Thyroid gland (tissue), 4 donors: Measurements from ENCODE around the gene LGALS9C. TPM values are rescaled to one million over a fixed set of nuclear protein-coding genes. Genes with fewer than 3 reads are reported as not detected.
"Not testable (repeated sequence)": the region's sequence is repeated elsewhere in the genome, so short reads cannot be mapped to it uniquely, and the experiment has no call there.

Experiments used
- DNase-seq, 2 donors: peaks; one replicate each; pipeline ENCODE4 v3.0.0-alpha.2; 2019
- H3K27ac ChIP-seq, 3 donors: fragments of 200-600 bp; sonication (generic); 1 replicate in 2 of 3; 2 replicates in 1 of 3; pipeline ENCODE4 v1.5.1; 2016 to 2019; ENCODE audit warnings: mild to moderate bottlenecking in 1 of 3, moderate library complexity in 1 of 3
- H3K27me3 ChIP-seq: fragments of 200-600 bp; sonication (generic); one replicate; pipeline ENCODE4 v1.5.1; 2019
- H3K36me3 ChIP-seq, 2 donors: fragments of 200-600 bp; sonication (generic); one replicate each; pipeline ENCODE4 v1.5.1; 2016 to 2019
- H3K4me1 ChIP-seq, 2 donors: fragments of 200-600 bp; sonication (generic); one replicate each; pipeline ENCODE4 v1.5.1; 2017 to 2019
- H3K4me3 ChIP-seq, 3 donors: fragments of 200-600 bp; sonication (generic); replicated peaks in 1 of 3; 1 replicate in 2 of 3; 2 replicates in 1 of 3; pipeline ENCODE4 v1.5.1; 2016; ENCODE audit warnings: mild to moderate bottlenecking in 1 of 3
- H3K9me3 ChIP-seq: fragments of 200-600 bp; sonication (generic); one replicate; pipeline ENCODE4 v1.5.1; 2017
- WGBS, 2 donors: methylation state at CpG; one replicate each; pipeline ENCODE4 v1.1.5; 2017; 5-methylcytosine and 5-hydroxymethylcytosine counted together
- intact Hi-C: fragments of 100-400 bp; cut with DNase I; formaldehyde crosslinking; loops from one replicate; pipeline ENCODE4 v1.15.1; 2023
- total RNA-seq, 4 donors: library from RNA; depleted of rRNA; stranded (reverse); fragments of >200 nt; gene quantifications; one replicate each; pipeline ENCODE4 v1.2.3, GENCODE V29; 2016

LGALS9C gene
- total RNA-seq, 4 donors from 2014 or later: not detected

DNA sequence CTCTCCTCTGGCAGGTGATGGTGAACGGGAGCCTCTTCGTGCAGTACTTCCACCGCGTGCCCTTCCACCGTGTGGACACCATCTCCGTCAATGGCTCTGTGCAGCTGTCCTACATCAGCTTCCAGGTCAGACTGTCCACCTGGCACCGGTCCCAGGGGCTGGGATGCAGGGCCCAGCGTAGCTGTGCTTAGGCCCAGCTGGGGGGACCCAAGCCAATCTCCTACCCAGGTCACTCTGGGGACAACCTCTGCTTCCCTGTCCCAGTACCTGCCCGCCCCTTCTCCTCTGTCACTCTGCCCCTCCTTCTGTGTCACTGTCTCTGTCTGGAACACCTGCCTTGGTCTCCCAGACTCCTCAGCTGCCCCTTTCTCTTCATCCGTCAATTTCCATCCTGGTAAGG, 11.0 kb downstream of the LGALS9C start:
- H3K36me3 ChIP-seq, H3K4me3 ChIP-seq, intact Hi-C loops, H3K9me3 ChIP-seq, H3K27me3 ChIP-seq, H3K4me1 ChIP-seq, H3K27ac ChIP-seq, DNase-seq: not testable (repeated sequence)
- WGBS, 2 donors: 59 to 88% methylated on average over 3 to 7 of the region's 10 CpGs

DNA sequence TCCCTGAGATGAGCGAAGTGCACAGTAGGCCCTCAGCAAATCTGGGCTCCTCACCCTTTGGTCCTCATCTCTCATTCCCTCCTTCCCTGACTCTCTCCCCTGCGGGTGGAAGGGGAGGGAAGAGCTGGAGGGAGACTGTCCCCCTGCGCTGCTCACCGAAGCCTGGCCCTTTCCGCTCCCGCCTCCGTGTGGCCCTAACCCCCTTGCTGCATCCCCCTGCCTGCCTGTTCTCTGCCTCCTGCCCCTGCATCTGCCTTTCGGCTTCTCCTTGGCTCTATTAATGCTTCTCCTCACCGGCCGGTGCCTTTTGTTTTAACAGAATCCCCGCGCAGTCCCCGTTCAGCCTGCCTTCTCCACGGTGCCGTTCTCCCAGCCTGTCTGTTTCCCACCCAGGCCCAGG, 12.0 kb downstream of the LGALS9C start:
- H3K27ac ChIP-seq: not testable (repeated sequence)

DNA sequence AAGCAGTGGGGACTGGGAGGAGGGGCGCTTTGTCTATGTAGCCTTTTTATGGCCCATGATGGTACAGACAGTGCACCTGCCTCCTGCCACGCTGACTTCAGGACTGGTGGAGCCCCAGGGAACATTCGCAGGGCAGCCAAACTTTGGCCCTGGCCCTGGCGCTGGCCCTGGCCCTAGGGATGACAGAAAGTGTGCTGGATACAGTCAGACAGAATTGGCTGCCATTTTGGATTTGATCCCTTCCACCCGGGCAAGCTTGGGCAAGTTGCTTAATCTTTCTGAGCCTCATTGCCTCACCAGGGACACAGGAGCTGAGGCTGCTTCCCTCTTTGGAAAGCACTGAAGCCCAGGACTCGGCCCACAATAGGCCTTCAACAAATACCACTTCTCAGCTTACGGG, 13.4 kb downstream of the LGALS9C start:
- H3K4me1 ChIP-seq, intact Hi-C loops, H3K27me3 ChIP-seq, H3K27ac ChIP-seq, H3K9me3 ChIP-seq, H3K36me3 ChIP-seq, H3K4me3 ChIP-seq, DNase-seq: not testable (repeated sequence)
- WGBS, 2 donors: no CpG with 5 or more reads among the region's 7 CpGs

More for the DNA sequence above, 12.0 kb downstream of the LGALS9C start:
- intact Hi-C loops, H3K36me3 ChIP-seq, H3K9me3 ChIP-seq, H3K4me3 ChIP-seq, H3K4me1 ChIP-seq, DNase-seq, H3K27me3 ChIP-seq: not testable (repeated sequence)
- WGBS, 2 donors: 60 to 66% methylated on average over 3 to 9 of the region's 15 CpGs

DNA sequence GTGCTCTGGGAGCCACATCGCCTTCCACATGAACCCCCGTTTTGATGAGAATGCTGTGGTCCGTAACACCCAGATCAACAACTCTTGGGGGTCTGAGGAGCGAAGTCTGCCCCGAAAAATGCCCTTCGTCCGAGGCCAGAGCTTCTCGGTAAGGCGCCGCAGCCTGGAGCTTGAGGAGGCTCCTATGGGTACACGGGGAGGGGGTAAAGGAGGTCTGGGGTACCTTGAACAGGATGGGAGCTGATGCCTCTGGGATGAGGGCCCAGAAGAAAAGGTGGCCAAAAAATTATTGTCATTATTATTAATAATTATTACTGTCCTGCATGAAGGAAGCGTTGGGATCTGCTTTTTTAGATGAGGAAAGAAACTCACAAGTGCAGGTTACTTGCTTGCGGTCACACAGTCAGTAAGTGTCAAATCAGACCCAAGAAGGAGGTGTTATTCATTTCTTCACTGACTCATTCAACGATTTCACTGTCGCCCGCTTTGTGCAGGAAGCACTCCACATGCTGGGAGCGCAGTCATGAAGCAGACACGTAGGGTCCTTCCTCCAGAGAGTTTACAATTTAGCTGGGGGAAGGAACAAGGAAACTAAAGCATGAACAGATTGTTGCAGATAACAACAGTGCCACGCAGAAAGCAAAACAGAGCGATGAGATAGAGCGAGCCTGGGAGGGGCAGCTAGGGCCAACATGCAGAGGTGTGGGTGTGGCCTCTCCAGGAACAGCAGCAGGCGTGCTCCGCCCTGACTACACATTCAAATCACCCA, 16.3 kb downstream of the LGALS9C start:
- DNase-seq, H3K4me3 ChIP-seq, H3K27ac ChIP-seq, H3K9me3 ChIP-seq, H3K27me3 ChIP-seq, intact Hi-C loops, H3K36me3 ChIP-seq, H3K4me1 ChIP-seq: not testable (repeated sequence)
- WGBS, 2 donors: 71 to 77% methylated on average over 5 to 9 of the region's 23 CpGs

DNA sequence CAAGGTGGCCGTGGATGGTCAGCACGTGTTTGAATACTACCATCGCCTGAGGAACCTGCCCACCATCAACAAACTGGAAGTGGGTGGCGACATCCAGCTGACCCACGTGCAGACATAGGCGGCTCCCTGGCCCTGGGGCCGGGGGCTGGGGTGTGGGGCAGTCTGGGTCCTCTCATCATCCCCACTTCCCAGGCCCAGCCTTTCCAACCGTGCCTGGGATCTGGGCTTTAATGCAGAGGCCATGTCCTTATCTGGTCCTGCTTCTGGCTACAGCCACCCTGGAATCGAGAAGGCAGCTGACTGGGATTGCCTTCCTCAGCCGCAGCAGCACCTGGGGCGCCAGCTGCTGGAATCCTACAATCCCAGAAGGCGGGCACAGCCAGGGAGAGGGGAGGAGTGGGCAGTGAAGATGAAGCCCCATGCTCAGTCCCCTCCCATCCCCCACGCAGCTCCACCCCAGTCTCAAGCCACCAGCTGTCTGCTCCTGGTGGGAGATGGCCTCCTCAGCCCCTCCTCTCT, 17.7 kb downstream of the LGALS9C start:
- H3K27ac ChIP-seq, H3K4me3 ChIP-seq, H3K36me3 ChIP-seq, H3K9me3 ChIP-seq, H3K4me1 ChIP-seq, DNase-seq, intact Hi-C loops, H3K27me3 ChIP-seq: not testable (repeated sequence)
- WGBS, 2 donors: no CpG with 5 or more reads among the region's 13 CpGs

DNA sequence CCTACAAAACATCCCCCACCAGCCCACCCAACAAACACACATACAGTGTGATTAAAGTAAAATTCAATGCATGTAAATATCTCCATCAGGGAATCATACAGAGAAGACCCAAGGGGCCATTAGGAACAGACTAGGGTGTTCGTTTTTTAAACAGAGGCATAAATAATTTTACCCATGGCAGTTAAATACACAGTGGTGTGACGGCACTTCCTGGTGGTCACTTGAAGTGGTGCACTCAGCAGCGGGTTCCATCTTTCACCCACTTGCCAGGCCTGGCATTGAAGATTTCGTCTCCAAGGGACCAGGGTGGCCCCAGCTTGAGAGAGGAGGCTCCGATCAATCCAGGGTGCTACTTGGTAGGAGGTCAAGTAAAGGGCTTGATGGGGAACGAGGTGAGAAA, 20.5 kb downstream of the LGALS9C start:
- H3K9me3 ChIP-seq, H3K27ac ChIP-seq, H3K4me3 ChIP-seq, H3K36me3 ChIP-seq, H3K27me3 ChIP-seq, H3K4me1 ChIP-seq, intact Hi-C loops, DNase-seq: not testable (repeated sequence)
- WGBS, 2 donors: 57 to 72% methylated on average over 2 to 6 of the region's 6 CpGs

DNA sequence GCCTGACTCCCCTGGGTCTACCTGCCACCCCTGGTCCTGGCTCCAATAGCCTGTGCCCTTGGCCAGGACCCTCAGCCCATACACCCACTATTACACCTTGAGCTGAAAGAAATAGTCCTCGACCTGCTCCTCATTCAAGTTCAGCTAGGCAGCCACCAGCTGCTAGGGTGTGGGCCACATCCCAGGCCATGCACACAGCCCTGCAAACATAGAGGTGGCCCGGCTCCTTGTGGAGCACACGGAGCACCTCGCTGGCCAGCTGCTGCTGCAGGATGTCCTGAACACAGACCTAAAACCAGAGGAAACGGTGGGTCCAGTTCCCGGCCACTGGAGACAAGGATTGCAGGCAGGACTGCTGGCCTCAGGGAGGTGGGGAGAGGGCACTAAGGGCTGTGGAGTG, 22.5 kb downstream of the LGALS9C start:
- H3K36me3 ChIP-seq, H3K27ac ChIP-seq, H3K4me1 ChIP-seq, intact Hi-C loops, H3K9me3 ChIP-seq, DNase-seq, H3K27me3 ChIP-seq, H3K4me3 ChIP-seq: not testable (repeated sequence)
- WGBS, 2 donors: no CpG with 5 or more reads among the region's 6 CpGs

DNA sequence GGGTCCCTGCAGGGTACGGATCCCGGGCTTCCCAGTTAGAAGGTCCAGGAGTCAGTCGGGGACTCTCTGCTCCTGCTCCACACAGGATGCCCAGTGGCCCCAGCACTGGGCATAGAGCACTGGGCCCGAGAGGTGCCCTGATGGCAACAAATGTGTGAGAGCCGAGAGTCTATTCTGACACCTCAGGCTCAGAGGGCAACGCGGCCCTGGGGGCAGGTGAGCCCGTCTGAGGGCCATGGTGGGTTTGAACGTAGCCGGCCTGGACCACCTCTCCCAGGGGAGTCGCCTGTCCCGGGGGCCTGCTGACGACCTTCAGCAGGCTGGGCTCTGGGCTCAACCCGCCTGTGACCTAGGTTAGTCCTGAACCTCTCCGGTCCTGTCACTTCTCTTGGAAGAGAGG, 23.2 kb downstream of the LGALS9C start:
- H3K9me3 ChIP-seq, H3K4me3 ChIP-seq, H3K4me1 ChIP-seq, DNase-seq, intact Hi-C loops, H3K27ac ChIP-seq, H3K27me3 ChIP-seq, H3K36me3 ChIP-seq: not testable (repeated sequence)
- no CpG with 5 or more reads among the region's 15 CpGs for WGBS, 2 donors

DNA sequence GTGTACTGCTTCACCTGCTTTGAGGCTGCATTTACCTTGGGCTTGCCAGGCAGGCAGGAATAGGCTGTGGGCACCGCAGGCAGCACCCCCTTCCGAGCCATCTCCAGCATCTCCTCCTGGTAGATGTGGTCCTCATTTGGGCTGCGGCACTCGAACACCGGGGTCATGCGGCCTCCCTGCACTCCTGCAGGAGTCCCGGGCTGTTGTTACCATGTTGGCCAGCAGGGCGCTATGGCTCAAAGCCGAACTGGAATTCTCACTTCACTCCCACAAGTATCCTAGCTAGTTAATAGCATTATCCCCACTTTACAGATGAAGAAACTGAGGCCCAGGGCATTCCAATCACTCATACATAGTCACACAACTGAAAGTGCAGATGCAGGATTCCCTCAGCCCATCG, 23.7 kb downstream of the LGALS9C start:
- DNase-seq, H3K9me3 ChIP-seq, H3K27me3 ChIP-seq, H3K27ac ChIP-seq, H3K36me3 ChIP-seq, H3K4me1 ChIP-seq, H3K4me3 ChIP-seq, intact Hi-C loops: not testable (repeated sequence)
- WGBS, 2 donors: no CpG with 5 or more reads among the region's 10 CpGs

DNA sequence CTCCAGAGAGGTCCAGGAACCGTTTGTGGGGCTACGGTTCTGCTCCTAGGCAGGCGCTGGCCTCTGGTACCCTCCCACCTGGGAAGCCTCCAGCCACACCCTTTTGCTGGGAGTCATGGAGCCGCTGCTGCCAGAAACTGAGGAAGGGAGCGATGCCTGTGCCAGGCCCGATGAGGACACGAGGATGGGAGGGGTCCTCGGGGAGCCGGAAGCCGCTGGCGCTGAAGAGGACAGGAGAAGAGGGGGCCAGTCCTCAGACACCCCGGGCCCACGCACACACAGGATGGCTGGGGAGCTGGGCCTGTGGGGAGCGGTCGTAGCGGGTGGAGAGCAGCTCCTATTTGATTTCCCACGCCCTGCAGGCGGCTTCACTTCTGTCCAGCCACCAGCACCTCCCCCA, 24.2 kb downstream of the LGALS9C start:
- intact Hi-C loops, H3K4me1 ChIP-seq, DNase-seq, H3K9me3 ChIP-seq, H3K36me3 ChIP-seq, H3K4me3 ChIP-seq, H3K27ac ChIP-seq, H3K27me3 ChIP-seq: not testable (repeated sequence)
- 56% methylated on average over 8 of the region's 18 CpGs; no CpG with 5 or more reads in 1 of the 2 donors for WGBS, 2 donors

DNA sequence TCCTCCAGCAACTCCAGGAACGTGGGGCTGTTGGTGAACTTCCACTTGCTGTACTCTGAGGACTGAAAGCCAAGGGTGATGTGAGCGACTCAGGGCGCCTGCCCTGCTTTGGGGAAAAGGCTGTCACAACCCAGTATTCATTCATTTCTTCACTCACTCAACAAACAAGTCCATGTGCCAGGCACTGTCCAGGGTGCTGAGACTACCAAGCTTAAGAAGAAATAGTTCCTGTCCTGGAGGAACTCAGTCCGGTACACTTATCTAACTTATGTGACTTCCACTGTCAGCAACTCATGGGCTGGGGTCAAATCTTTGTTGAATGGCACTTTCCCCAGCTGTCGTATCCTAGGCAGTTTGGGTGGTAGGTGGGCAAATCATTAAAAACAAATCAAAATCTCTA, 26.6 kb downstream of the LGALS9C start:
- WGBS, 2 donors: no CpG with 5 or more reads among the region's 5 CpGs
- H3K27me3 ChIP-seq, H3K4me3 ChIP-seq, H3K27ac ChIP-seq, H3K4me1 ChIP-seq, DNase-seq, intact Hi-C loops, H3K36me3 ChIP-seq, H3K9me3 ChIP-seq: not testable (repeated sequence)

DNA sequence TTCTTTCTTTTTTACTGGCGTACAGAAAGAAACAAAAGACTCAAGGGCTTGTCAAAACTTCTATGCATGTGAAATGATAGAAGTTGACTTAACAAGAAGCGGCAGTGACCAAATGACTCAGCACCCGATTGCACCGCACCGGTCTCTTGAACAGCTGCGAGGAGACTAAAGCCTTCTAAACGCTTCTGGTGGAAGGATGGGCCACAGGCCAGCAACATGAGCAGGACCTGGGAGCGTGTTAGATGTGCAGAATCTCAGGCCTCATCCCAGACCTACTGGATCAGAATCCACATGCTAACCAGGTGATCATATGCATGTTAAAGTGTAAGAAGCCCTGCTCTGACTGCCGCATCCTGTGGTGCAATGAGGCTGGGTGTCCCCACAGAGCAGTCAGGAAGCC, 31.1 kb downstream of the LGALS9C start:
- H3K4me1 ChIP-seq, H3K27ac ChIP-seq, H3K9me3 ChIP-seq, H3K4me3 ChIP-seq, DNase-seq, H3K36me3 ChIP-seq, H3K27me3 ChIP-seq, intact Hi-C loops: not testable (repeated sequence)
- 100% methylated on average over 1 of the region's 9 CpGs; no CpG with 5 or more reads in 1 of the 2 donors for WGBS, 2 donors

DNA sequence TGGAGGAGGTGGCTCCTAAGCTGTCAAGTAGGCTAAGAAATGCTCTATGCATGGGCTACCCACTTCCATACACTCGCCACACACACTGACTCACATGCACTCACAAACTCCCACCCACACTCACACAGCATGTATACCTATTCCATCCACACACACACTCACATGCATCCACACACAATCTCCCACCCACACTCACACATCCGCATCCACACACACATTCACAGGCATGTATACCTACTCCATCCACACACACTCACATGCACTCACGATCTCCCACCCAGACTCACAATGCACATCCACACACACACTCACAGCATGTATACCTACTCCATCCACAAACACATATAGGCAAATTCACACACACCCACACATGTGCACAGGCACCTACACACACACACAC, 32.1 kb downstream of the LGALS9C start:
- H3K9me3 ChIP-seq, H3K4me1 ChIP-seq, intact Hi-C loops, H3K4me3 ChIP-seq, H3K27ac ChIP-seq, DNase-seq, H3K27me3 ChIP-seq, H3K36me3 ChIP-seq: not testable (repeated sequence)
- 94 to 98% methylated on average over 3 of the region's 3 CpGs for whole genome bisulfite sequencing, 2 donors
